ENCODE data around the gene TAF11L11. TPM values are rescaled to one million over a fixed set of nuclear protein-coding genes. Genes with fewer than 3 reads are reported as not detected.
"Not testable (repeated sequence)": the region's sequence is repeated elsewhere in the genome, so short reads cannot be mapped to it uniquely, and the experiment has no call there.

The TAF11L11 gene
- total RNA-seq (not detected), polyA plus RNA-seq (not detected)

GRCh38 chr5:17603880-17604279 lies at the start of gene TAF11L11:
Gene TAF11L11 (plus strand): TSS chr5:17604183.
- H3K4me1 ChIP-seq (ENCODE audit: insufficient read depth); H3K36me3 ChIP-seq (ENCODE audit: insufficient read depth); DNase-seq (ENCODE audit: extremely low spot score); H3K27ac ChIP-seq (ENCODE audit: low read depth); H3K4me3 ChIP-seq (ENCODE audit: low read depth, low read length): not testable (repeated sequence)
- 73% methylated on average over 6 of the region's 6 CpGs for WGBS

- not testable (repeated sequence) for H3K4me3 ChIP-seq (ENCODE audit: low read depth, low read length); DNase-seq (ENCODE audit: extremely low spot score); H3K27ac ChIP-seq (ENCODE audit: low read depth); H3K4me1 ChIP-seq (ENCODE audit: insufficient read depth); H3K36me3 ChIP-seq (ENCODE audit: insufficient read depth)
- no CpG with 5 or more reads among the region's 16 CpGs for WGBS
Observed at GRCh38 chr5:17585658-17586057, 18.3 kb upstream of the TAF11L11 start, which contains the start of gene TAF11L7. Gene TAF11L7 (minus strand): TSS chr5:17585758.

- H3K27ac ChIP-seq (ENCODE audit: low read depth); H3K4me3 ChIP-seq (ENCODE audit: low read depth, low read length); DNase-seq (ENCODE audit: extremely low spot score); H3K4me1 ChIP-seq (ENCODE audit: insufficient read depth); H3K36me3 ChIP-seq (ENCODE audit: insufficient read depth): not testable (repeated sequence)
- WGBS: no CpG with 5 or more reads among the region's 16 CpGs
Observed at GRCh38 chr5:17590860-17591259, 13.1 kb upstream of the TAF11L11 start, which contains the start of gene TAF11L8. Gene TAF11L8 (minus strand): TSS chr5:17590960.

GRCh38 chr5:17594255-17594654 lies 9.7 kb upstream of the TAF11L11 start, which contains the start of gene TAF11L9:
Gene TAF11L9 (minus strand): TSS chr5:17594394.
- not testable (repeated sequence) for H3K27ac ChIP-seq (ENCODE audit: low read depth); H3K36me3 ChIP-seq (ENCODE audit: insufficient read depth); DNase-seq (ENCODE audit: extremely low spot score); H3K4me3 ChIP-seq (ENCODE audit: low read depth, low read length); H3K4me1 ChIP-seq (ENCODE audit: insufficient read depth)
- 97% methylated on average over 9 of the region's 15 CpGs for WGBS

GRCh38 chr5:17597728-17598127 lies 6.3 kb upstream of the TAF11L11 start, which contains the start of gene TAF11L10:
Gene TAF11L10 (minus strand): TSS chr5:17597828.
- H3K27ac ChIP-seq (ENCODE audit: low read depth); H3K4me1 ChIP-seq (ENCODE audit: insufficient read depth); H3K4me3 ChIP-seq (ENCODE audit: low read depth, low read length); DNase-seq (ENCODE audit: extremely low spot score); H3K36me3 ChIP-seq (ENCODE audit: insufficient read depth): not testable (repeated sequence)
- WGBS: no CpG with 5 or more reads among the region's 15 CpGs

- 92% methylated on average over 14 of the region's 14 CpGs for WGBS
- H3K27ac ChIP-seq (ENCODE audit: low read depth): no peak overlapping the region
- no peak for DNase-seq (ENCODE audit: extremely low spot score)
- no peaks in the 10 kb centered on the region for H3K36me3 ChIP-seq (ENCODE audit: insufficient read depth)
- H3K4me1 ChIP-seq (ENCODE audit: insufficient read depth): no peaks in the 10 kb centered on the region
- H3K4me3 ChIP-seq (ENCODE audit: low read depth, low read length): no peak overlapping the region
Observed at GRCh38 chr5:17604951-17605350, 968 bp downstream of the TAF11L11 start.

- not testable (repeated sequence) for H3K36me3 ChIP-seq (ENCODE audit: insufficient read depth); H3K4me1 ChIP-seq (ENCODE audit: insufficient read depth); H3K4me3 ChIP-seq (ENCODE audit: low read depth, low read length); H3K27ac ChIP-seq (ENCODE audit: low read depth); DNase-seq (ENCODE audit: extremely low spot score)
- 93% methylated on average over 4 of the region's 4 CpGs for WGBS
Observed at GRCh38 chr5:17607461-17607860, 3.5 kb downstream of the TAF11L11 start.

- H3K36me3 ChIP-seq (ENCODE audit: insufficient read depth); H3K4me1 ChIP-seq (ENCODE audit: insufficient read depth); DNase-seq (ENCODE audit: extremely low spot score); H3K27ac ChIP-seq (ENCODE audit: low read depth); H3K4me3 ChIP-seq (ENCODE audit: low read depth, low read length): not testable (repeated sequence)
- WGBS: 64% methylated on average over 2 of the region's 2 CpGs
Observed at GRCh38 chr5:17610092-17610491, 6.1 kb downstream of the TAF11L11 start, which contains the start of gene TAF11L12. Gene TAF11L12 (plus strand): TSS chr5:17610392.

- Histone ChIP-seq H3K27ac (ENCODE audit: low read depth) (no peak overlapping the region), H3K4me3 (ENCODE audit: low read depth, low read length) (no peak overlapping the region), H3K36me3 (ENCODE audit: insufficient read depth) (no peaks in the 10 kb centered on the region), H3K4me1 (ENCODE audit: insufficient read depth) (no peaks in the 10 kb centered on the region)
- no peak for DNase-seq (ENCODE audit: extremely low spot score)
- 90% methylated on average over 17 of the region's 17 CpGs for WGBS
Observed at GRCh38 chr5:17614872-17615605, 11.1 kb downstream of the TAF11L11 start.

- 80% methylated on average over 3 of the region's 3 CpGs for WGBS
- DNase-seq (ENCODE audit: extremely low spot score): no peak
- H3K4me1 ChIP-seq (ENCODE audit: insufficient read depth): no peaks in the 10 kb centered on the region
- no peak overlapping the region for H3K4me3 ChIP-seq (ENCODE audit: low read depth, low read length)
- no peak overlapping the region for H3K27ac ChIP-seq (ENCODE audit: low read depth)
- H3K36me3 ChIP-seq (ENCODE audit: insufficient read depth): no peaks in the 10 kb centered on the region
Observed at GRCh38 chr5:17619354-17619753, 15.4 kb downstream of the TAF11L11 start.

- H3K4me1 ChIP-seq (ENCODE audit: insufficient read depth): no peaks in the 10 kb centered on the region
- no peak for DNase-seq (ENCODE audit: extremely low spot score)
- no peak overlapping the region for H3K4me3 ChIP-seq (ENCODE audit: low read depth, low read length)
- no peaks in the 10 kb centered on the region for H3K36me3 ChIP-seq (ENCODE audit: insufficient read depth)
- 88% methylated on average over 17 of the region's 17 CpGs for WGBS
- H3K27ac ChIP-seq (ENCODE audit: low read depth): no peak overlapping the region
Observed at GRCh38 chr5:17620627-17621026, 16.6 kb downstream of the TAF11L11 start.

GRCh38 chr5:17625686-17626085 lies 21.7 kb downstream of the TAF11L11 start:
- Histone ChIP-seq H3K36me3 (ENCODE audit: insufficient read depth) (no peaks in the 10 kb centered on the region), H3K4me3 (ENCODE audit: low read depth, low read length) (no peak overlapping the region), H3K4me1 (ENCODE audit: insufficient read depth) (no peaks in the 10 kb centered on the region), H3K27ac (ENCODE audit: low read depth) (no peak overlapping the region)
- no peak for DNase-seq (ENCODE audit: extremely low spot score)
- WGBS: 92% methylated on average over 11 of the region's 11 CpGs

- WGBS: 75% methylated on average over 9 of the region's 12 CpGs
- not testable (repeated sequence) for H3K4me3 ChIP-seq (ENCODE audit: low read depth, low read length); H3K4me1 ChIP-seq (ENCODE audit: insufficient read depth); DNase-seq (ENCODE audit: extremely low spot score); H3K36me3 ChIP-seq (ENCODE audit: insufficient read depth); H3K27ac ChIP-seq (ENCODE audit: low read depth)
Observed at GRCh38 chr5:17631788-17632187, 27.8 kb downstream of the TAF11L11 start, which contains the start of gene TAF11L13. Gene TAF11L13 (plus strand): TSS chr5:17632088.

GRCh38 chr5:17634160-17634559 lies 30.2 kb downstream of the TAF11L11 start, which contains the start of gene TAF11L14:
Gene TAF11L14 (plus strand): TSS chr5:17634460.
- Histone ChIP-seq H3K4me1 (ENCODE audit: insufficient read depth) (no peaks in the 10 kb centered on the region), H3K27ac (ENCODE audit: low read depth) (no peak within 1 kb of the TSS), H3K4me3 (ENCODE audit: low read depth, low read length) (no peak within 1 kb of the TSS), H3K36me3 (ENCODE audit: insufficient read depth) (no peaks in the 10 kb centered on the region)
- WGBS: 90% methylated on average over 5 of the region's 5 CpGs
- DNase-seq (ENCODE audit: extremely low spot score): no peak

Data from urinary bladder (tissue), 4 donors.